Measurements from ENCODE around the gene PGAM2. TPM values are rescaled to one million over a fixed set of nuclear protein-coding genes. Genes with fewer than 3 reads are reported as not detected.
A peak's percentile ranks its signal among the peaks of the same experiment; 100 is the strongest.
"Not testable (repeated sequence)": the region's sequence is repeated elsewhere in the genome, so short reads cannot be mapped to it uniquely, and the experiment has no call there.

Gene PGAM2
- total RNA-seq, 2 experiments from 2014 or later = not detected

DNA sequence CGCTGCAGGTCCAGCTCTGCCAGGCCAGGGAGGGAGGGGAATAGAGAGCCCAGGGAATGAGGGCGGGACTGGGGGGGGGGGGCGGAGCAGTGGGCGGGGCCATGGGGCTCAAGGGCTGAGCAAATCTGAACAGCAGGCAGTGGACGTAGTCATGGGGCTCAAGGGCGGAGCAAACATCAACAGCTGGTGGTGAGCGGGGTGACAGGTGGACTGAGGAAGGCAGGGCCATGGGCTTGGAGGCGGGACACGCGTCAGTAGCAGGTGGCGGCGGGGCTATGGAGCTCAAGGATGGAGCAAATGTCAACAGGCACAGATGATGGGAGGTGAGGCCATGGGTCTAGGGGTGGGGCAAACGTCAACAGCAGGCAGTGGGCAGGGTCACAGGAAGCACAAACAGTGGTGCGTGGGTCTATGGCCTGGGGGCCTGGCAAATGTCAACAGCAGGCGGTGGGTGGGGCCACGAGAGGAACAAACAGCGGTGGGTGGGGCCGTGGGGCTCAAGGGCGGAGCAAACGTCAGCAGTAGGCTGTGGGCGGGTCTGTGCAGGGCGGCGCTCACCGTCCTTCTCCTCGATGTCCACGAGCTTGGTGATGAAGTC, 26.3 kb downstream of the PGAM2 start:
- intact Hi-C loops (cut with DNase I, micrococcal nuclease) = loop anchor here in 1 of 2 experiments (1.0 kb wide), 1 partner anchor 161 kb away; the partner anchor contains the start of gene YKT6
- H3K27me3 Mint-ChIP-seq; POLR2A ChIA-PET; CTCF ChIA-PET; H3K36me3 Mint-ChIP-seq (ENCODE audit: low read depth); H3K9me3 Mint-ChIP-seq (ENCODE audit: low read depth): not testable (repeated sequence)
- peak; percentile 92 for DNase-seq
- Mint-ChIP-seq H3K4me1 (peaks cover 17% of the 10 kb centered on the region), H3K4me3 (peak overlapping the region; percentile 40), H3K27ac (peak overlapping the region; percentile 80)
- peak; percentile 71 for ATAC-seq

DNA sequence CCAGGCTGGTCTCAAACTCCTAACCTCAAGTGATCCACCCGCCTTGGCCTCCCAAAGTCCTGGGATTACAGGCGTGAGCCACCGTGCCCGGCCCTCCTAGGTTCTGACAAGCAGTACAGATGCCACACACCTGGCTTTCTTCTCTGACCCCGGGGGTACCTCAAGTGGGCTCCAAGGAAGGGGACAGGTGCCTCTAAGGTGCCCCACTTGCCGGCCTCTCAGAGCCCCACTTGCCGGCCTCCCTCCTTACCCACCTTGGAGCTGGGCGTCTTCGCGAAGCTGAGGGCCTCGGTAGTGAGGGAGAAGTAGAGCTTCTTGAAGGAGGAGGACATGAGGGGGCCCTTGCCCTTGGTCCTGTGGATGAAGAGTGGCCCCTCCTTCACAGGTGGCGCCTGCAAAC, 26.8 kb downstream of the PGAM2 start:
- H3K27me3 Mint-ChIP-seq; DNase-seq; H3K36me3 Mint-ChIP-seq (ENCODE audit: low read depth); H3K27ac Mint-ChIP-seq; H3K4me3 Mint-ChIP-seq; ATAC-seq; CTCF ChIA-PET; intact Hi-C loops (cut with DNase I, micrococcal nuclease); H3K9me3 Mint-ChIP-seq (ENCODE audit: low read depth); POLR2A ChIA-PET: not testable (repeated sequence)
- peaks cover 12% of the 10 kb centered on the region for H3K4me1 Mint-ChIP-seq

DNA sequence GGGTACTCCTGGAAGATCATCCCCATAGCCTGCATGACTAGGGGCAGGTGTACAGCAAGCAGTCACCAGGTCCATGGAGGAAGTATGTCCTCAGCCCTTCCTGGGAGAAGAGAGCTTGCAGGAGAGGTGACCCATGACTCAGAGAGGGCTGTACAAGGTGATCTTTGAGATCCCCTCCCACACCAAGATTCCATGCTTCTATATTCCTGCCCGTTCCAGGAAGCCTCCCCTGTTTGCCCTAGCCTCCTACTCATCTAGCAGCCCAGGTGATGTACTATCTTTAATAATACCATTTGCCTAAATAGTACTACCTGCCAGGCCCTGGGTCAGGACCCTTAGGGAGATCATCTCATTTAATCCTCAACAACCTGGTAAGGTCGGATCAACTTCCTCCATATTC, 27.4 kb downstream of the PGAM2 start:
- Mint-ChIP-seq H3K36me3 (ENCODE audit: low read depth) (peaks cover 11% of the 10 kb centered on the region), H3K4me1 (peaks cover 12% of the 10 kb centered on the region)
- CTCF ChIA-PET; ATAC-seq; H3K9me3 Mint-ChIP-seq (ENCODE audit: low read depth); DNase-seq; H3K27ac Mint-ChIP-seq; H3K4me3 Mint-ChIP-seq; intact Hi-C loops (cut with DNase I, micrococcal nuclease); H3K27me3 Mint-ChIP-seq: not testable (repeated sequence)
- POLR2A ChIA-PET = interaction anchor here (0.6 kb wide), 1 partner anchor 104 kb away, joined by 6 read pairs; no protein-coding TSS in a partner anchor

- peaks cover 11% of the 10 kb centered on the region for H3K4me1 Mint-ChIP-seq
- POLR2A ChIA-PET; H3K27me3 Mint-ChIP-seq; H3K4me3 Mint-ChIP-seq; intact Hi-C loops (cut with DNase I, micrococcal nuclease); H3K27ac Mint-ChIP-seq; CTCF ChIA-PET; H3K9me3 Mint-ChIP-seq (ENCODE audit: low read depth): not testable (repeated sequence)
- ATAC-seq = peak; percentile 37
- H3K36me3 Mint-ChIP-seq (ENCODE audit: low read depth) = peaks cover 13% of the 10 kb centered on the region
- DNase-seq = peak; percentile 71
Observed at GRCh38 chr7:44036364-44036763, 29.0 kb downstream of the PGAM2 start.

- CTCF ChIA-PET; H3K9me3 Mint-ChIP-seq (ENCODE audit: low read depth); POLR2A ChIA-PET; H3K27ac Mint-ChIP-seq; intact Hi-C loops (cut with DNase I, micrococcal nuclease); DNase-seq; H3K4me1 Mint-ChIP-seq; H3K4me3 Mint-ChIP-seq; H3K27me3 Mint-ChIP-seq; ATAC-seq: not testable (repeated sequence)
- peaks cover 12% of the 10 kb centered on the region for H3K36me3 Mint-ChIP-seq (ENCODE audit: low read depth)
Observed at GRCh38 chr7:44033971-44034844, 31.2 kb downstream of the PGAM2 start.

GRCh38 chr7:44032031-44032430, 33.3 kb downstream of the PGAM2 start:
- intact Hi-C loops (cut with DNase I, micrococcal nuclease); POLR2A ChIA-PET; H3K27ac Mint-ChIP-seq; H3K9me3 Mint-ChIP-seq (ENCODE audit: low read depth); H3K4me1 Mint-ChIP-seq; ATAC-seq; H3K4me3 Mint-ChIP-seq; CTCF ChIA-PET; H3K36me3 Mint-ChIP-seq (ENCODE audit: low read depth); DNase-seq; H3K27me3 Mint-ChIP-seq: not testable (repeated sequence)

DNA sequence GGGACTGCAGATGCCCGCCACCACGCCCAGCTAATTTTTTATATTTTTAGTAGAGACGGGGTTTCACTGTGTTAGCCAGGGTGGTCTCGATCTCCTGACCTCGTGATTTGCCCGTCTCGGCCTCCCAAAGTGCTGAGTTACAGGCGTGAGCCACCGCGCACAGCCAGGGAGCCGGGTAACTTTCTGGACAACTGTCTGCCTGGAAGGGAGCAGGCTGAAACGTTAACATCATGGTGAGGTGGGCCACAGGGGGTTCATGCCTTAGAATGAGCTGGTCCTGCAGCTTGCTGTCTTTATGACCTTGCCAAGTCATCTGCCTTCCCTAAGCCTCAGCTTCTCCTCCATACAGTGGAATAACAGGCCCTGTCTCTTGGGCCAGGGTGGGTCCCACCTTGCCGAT, 34.0 kb downstream of the PGAM2 start:
- ATAC-seq; DNase-seq; H3K36me3 Mint-ChIP-seq (ENCODE audit: low read depth); H3K27ac Mint-ChIP-seq; intact Hi-C loops (cut with DNase I, micrococcal nuclease); H3K27me3 Mint-ChIP-seq; POLR2A ChIA-PET; CTCF ChIA-PET; H3K9me3 Mint-ChIP-seq (ENCODE audit: low read depth); H3K4me3 Mint-ChIP-seq; H3K4me1 Mint-ChIP-seq: not testable (repeated sequence)

DNA sequence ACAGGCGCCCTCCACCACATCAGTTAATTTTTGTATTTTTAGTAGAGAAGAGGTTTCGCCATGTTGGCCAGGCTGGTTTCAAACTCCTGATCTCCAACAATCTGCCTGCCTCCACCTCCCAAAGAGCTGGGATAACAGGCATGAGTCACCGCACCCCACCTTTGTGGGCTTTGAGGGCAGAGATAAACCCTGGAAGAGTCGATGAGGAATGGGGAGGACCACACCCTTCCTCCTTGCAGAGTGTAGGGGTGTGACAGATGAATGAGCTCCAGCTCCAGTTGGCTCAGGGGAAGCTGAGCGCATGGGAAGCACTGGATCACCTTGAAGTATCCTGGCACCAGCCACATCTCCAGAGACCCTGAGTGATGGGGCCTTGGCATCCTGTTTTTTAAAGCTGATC, 35.3 kb downstream of the PGAM2 start:
- H3K4me1 Mint-ChIP-seq; intact Hi-C loops (cut with DNase I, micrococcal nuclease); ATAC-seq; H3K27ac Mint-ChIP-seq; H3K4me3 Mint-ChIP-seq; CTCF ChIA-PET; DNase-seq; H3K9me3 Mint-ChIP-seq (ENCODE audit: low read depth); H3K36me3 Mint-ChIP-seq (ENCODE audit: low read depth); POLR2A ChIA-PET; H3K27me3 Mint-ChIP-seq: not testable (repeated sequence)

DNA sequence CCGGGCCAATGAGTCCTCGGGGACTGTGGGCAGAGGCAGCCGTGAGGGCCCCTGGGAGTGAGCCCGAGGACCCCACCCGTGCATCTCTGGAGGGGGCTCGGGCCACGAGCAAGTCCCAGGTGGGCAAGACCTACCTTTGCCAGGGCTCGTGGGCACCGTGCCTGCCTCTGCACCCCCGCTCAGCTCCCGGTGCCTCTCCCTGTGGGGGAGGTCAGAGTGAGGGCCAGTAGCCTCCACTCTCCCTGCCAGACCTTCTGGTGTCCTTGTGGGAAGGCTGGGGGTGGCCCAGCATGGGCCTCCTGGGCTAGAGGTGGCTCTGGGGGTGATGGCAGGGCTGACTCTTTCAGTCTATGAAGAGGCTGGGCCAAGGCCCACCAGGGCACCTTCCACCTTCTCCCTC, 35.9 kb downstream of the PGAM2 start:
- H3K4me1 Mint-ChIP-seq; POLR2A ChIA-PET; H3K4me3 Mint-ChIP-seq; ATAC-seq; H3K27ac Mint-ChIP-seq; DNase-seq; H3K27me3 Mint-ChIP-seq; H3K9me3 Mint-ChIP-seq (ENCODE audit: low read depth); CTCF ChIA-PET; H3K36me3 Mint-ChIP-seq (ENCODE audit: low read depth): not testable (repeated sequence)
- intact Hi-C loops (cut with DNase I, micrococcal nuclease) = loop anchor here in 1 of 2 experiments (10.0 kb wide), 1 partner anchor 955 kb away; no protein-coding TSS in a partner anchor

GRCh38 chr7:44022796-44023467, 42.4 kb downstream of the PGAM2 start:
- CTCF ChIA-PET; H3K9me3 Mint-ChIP-seq (ENCODE audit: low read depth); H3K27me3 Mint-ChIP-seq; H3K36me3 Mint-ChIP-seq (ENCODE audit: low read depth); POLR2A ChIA-PET: not testable (repeated sequence)
- H3K4me1 Mint-ChIP-seq = peaks cover 29% of the 10 kb centered on the region
- peak overlapping the region; percentile 52 for H3K4me3 Mint-ChIP-seq
- peak; percentile 49 for ATAC-seq
- H3K27ac Mint-ChIP-seq = peak overlapping the region; percentile 95
- DNase-seq = peak; percentile 52
- intact Hi-C loops (cut with DNase I, micrococcal nuclease) = loop anchor here (5.0 to 10.0 kb wide), 3 partner anchors 59 to 962 kb away; partner anchors contain the start of gene POLM (in 1 of the 2)

GRCh38 chr7:44022069-44022468, 43.3 kb downstream of the PGAM2 start:
- H3K27ac Mint-ChIP-seq, H3K27me3 Mint-ChIP-seq: not testable (repeated sequence)
- intact Hi-C loops (cut with DNase I, micrococcal nuclease) = loop anchor here (5.0 to 10.0 kb wide), 3 partner anchors 60 to 963 kb away; partner anchors contain the start of gene POLM (in 1 of the 2)

More at GRCh38 chr7:44022069-44022468, 43.3 kb downstream of the PGAM2 start:
- peaks cover 33% of the 10 kb centered on the region for H3K4me1 Mint-ChIP-seq
- H3K36me3 Mint-ChIP-seq (ENCODE audit: low read depth); ATAC-seq; H3K9me3 Mint-ChIP-seq (ENCODE audit: low read depth); DNase-seq; H3K4me3 Mint-ChIP-seq; POLR2A ChIA-PET: not testable (repeated sequence)
- CTCF ChIA-PET = interaction anchor here (0.7 kb wide), 1 partner anchor 307 kb away, joined by 3 read pairs; no protein-coding TSS in a partner anchor
